HG02642 (cell line): ENCODE results near the gene FBXO11.
"Not testable (repeated sequence)": the region's sequence is repeated elsewhere in the genome, so short reads cannot be mapped to it uniquely, and the experiment has no call there.

Experiments used
- ATAC-seq: cut with Tn5 transposase; IDR thresholded peaks from one replicate; pipeline ENCODE4 v1.9.1; 2021; ENCODE audit warnings: mild to moderate bottlenecking; ENCODE audit not compliant: unreplicated experiment, poor library complexity

The FBXO11 gene

DNA sequence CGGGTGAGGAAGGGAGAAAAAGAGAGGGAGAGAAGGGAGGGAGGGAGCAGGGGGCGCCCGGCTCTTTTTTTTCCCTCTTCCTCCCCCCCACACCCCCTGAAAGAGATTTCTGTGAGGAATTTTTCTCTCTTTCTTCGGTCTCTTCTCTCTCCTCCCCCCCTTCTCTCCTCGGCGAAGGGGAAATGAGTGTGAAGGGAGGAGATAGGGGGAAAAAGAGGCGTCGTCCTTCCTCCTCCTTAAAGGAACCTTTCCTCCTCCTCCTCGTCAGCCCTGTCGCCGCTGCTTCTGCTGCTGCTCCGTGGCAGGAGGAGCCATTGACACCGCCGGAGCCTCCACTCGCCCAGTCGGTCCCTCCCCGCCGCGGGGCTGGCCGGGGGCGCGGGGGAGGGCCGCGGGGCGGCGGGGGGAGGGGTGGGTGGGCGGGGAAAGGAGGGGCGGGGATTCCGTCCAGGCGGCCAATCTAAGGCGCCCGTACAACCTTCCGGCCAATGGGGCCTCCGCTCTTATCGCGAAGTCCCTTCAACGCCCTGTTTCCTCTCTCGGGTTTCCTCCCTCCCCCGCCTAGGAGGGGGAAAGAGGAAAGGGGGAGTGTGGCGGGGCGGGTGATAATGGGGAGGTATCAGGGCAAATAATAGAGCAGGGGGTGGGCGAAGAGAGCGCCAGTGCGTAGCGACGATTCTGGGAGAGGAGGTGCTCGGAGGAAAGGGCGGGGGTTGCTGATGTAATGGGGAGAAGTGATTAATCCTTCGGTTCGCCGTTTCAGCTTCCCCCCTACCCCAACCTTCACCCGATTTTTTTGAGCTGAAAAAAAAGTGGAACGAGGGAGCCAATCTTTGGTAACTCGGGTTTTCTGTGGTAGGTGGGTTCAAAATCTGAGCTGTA lies at the start of gene FBXO11:
TSS of gene FBXO11 (minus strand) at position 342 of the 882 bp plus-strand sequence. CDS start 778 bp downstream, outside the sequence.
- peak; percentile 90 for ATAC-seq

DNA sequence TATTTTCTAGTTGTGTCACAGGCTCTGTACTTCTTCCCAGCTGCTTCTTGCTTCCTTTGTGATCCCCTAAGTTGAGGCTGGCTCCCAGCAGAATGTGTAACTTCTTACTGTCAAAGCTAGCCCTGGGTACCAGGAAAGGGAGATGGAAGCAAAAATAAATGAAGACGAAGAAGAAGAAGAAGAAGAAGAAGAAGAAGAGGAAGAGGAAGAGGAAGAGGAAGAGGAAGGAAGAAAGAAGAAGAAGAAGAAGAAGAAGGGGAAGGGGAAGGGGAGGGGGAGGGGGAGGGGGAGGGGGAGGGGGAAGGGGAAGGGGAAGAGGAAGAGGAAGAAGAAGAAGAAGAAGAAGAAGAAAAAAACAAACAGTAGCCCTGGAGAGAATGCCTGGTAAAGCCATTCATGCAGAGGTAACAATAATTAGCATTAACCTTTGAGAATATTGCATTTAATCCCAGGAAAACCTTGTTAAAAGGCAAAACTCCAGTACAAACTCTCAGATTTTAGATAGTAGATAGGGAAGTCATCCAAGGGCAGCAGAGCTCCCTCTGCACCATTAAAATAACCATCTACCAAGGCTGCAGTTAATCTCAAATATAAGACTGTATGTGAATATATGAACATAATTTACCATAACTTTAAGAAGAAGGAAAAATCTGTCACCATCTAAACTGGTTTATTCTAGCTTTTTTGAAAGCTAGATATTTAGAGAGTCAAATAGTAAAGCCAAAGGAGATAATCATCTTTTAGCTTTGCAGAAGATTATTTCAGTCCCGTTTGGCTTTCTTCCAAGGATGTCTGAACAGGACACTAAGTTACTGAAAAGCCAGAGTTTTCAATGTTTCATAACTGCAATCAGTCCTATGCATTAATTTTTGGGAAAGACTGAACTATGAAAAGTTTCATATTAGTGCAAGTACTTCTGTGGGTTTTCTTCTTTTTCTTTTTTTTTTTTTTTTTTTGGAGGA lies 44.3 kb upstream of the FBXO11 start:
- ATAC-seq: no peak

DNA sequence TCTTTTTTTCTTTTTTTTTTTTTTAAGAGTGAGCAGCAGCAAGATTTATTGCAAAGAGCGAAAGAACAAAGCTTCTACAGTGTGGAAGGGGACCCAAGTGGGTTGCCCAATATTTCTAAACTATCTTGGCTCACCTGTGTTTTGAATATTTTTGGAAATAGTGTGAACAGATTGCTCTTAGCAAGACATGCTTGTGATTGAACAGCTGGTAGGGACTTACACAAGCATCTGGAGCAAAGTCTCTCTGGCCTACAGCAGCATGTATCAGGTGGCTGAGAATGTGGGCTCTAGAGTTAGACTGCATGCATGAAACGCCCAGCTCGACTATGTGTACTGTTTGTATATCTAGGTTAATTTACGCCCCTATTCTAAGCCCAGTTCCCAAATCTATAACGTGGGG lies 40.3 kb upstream of the FBXO11 start:
- no peak for ATAC-seq

DNA sequence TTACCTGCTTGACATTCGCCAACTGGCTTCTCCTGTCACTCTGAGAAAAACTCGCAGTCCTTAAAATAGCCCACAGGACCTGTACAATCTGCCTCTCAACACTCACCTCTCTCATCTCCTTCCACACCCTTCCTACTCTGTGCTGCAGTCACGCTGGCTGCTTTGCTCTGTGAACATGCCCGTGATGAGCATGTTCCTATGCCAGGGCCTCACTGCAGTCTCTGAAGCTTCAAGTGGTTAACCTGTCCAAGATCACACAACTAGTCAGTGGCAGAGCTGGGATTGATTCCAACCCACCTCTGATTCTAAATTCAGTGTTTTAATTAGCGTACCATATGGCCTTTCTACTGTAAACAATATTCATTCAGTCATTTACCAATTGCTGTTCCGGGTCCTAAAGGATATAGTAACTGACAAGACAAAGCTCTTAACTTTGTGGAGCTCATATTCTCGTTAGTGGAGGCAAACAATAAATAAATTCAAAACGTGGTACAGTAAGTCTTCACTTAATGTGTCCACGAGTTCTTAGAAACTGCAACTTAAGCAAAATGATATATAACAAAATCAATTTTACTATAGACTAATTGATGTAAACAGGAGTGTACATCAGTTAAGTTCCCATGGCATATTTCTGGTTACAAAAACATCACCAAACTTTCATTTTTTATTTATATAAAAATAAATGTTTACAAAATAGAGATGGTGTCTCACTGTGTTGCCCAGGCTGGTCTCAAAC lies 38.9 kb upstream of the FBXO11 start:
- no peak for ATAC-seq

DNA sequence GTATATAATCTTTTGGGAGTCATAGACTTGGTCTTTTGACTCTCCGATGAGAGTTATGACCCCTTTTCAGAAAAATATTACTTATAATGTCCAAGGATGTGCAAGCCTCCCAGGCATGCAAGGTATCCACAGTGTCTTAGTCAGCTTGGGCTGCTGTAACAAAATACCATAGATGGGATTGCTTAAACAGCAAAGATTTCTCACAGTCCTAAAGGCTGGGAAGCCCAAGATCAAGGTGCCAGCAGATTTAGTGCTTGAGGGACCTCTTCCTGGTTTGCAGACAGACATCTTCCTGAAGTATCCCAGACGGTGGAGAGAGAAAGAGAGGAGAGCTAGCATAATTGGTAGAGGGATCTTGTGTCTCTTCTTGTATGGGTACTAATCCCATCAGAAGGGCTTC lies 35.6 kb upstream of the FBXO11 start:
- ATAC-seq: no peak

DNA sequence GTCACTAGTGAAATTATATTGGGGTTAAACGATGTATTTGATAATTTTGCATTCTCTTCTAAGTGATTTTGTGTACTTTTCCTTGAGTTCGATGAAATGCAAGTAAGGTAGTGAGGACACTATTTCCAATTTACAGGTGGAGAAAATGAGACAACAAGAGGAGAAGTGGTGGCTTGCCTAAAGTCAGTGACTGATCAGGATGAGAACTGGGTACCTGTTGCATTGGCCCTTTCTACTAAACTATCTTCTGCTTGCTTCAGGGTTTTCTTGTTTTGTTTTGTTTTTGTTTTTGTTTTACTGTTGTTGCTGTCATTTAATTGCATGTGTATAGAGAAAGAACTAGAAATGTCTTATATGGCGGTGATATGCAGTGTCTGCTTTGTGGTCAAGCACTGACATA lies 31.4 kb upstream of the FBXO11 start:
- ATAC-seq: no peak

DNA sequence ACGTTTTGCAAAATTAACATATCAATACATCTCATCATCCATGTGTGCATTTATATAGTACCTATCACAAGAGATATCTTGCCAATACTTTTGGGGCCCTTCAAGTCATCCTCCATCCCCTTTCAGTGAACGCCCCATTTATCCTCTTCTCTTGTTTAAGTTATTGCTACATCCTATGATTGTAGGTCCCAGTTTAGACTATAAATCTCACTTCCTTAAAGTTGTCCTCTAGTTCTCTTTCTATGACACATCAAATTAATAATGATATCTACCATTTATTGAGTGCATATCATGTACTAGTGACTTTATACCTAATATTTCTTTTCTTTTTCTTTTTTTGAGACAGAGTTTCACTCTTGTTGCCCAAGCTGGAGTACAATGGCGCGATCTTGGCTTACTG lies 28.8 kb upstream of the FBXO11 start:
- no peak for ATAC-seq

DNA sequence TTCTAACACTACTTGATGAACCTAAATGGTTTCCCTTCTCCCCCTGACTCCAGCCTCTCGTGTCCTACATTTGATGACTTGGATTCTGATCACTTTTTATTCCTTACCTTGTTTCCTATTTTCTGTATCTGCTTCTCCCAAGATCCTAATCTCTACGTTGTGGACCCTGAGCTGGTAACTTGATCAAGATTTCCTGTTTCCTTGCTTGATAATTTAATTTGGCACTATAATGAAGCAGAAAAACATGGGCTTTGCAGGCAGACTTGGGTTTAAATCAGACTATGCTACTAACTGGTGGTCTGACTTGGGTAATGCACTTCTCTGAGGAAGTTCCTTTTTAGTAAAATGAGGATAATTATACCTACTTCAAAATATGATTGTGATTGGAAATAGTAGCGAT lies 11.7 kb upstream of the FBXO11 start:
- no peak for ATAC-seq

DNA sequence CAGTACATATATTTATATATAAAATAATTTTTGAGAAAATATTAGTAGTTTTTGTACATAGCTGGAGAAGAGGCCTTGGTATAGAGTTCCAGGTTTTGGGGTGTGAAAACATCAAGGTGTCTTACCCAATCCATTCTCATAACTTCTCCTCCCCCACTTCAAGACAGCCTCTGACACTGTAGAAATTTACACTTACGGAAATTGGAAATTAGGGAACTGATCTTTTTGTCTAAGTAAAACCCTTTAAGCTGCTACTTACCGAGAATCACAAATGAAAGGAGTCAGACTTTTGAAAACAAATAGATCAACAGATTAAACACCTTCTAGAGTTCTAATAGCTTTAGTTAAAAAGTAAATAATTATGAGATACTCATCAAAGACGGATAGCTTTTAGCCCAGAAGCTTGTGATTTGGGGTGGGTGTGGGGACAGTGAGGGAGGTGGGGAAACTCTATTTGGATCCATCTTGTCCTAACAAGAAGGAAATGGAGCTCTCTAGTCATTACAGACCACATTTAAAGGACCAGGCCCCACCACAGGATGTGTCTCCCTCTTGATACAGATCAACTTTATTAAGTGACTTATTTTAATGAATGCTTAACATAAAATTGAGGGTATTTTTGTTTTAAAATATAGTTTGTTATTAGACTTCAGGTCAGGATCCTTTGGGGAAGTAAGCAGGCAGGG lies 11.1 kb upstream of the FBXO11 start:
- ATAC-seq: no peak

DNA sequence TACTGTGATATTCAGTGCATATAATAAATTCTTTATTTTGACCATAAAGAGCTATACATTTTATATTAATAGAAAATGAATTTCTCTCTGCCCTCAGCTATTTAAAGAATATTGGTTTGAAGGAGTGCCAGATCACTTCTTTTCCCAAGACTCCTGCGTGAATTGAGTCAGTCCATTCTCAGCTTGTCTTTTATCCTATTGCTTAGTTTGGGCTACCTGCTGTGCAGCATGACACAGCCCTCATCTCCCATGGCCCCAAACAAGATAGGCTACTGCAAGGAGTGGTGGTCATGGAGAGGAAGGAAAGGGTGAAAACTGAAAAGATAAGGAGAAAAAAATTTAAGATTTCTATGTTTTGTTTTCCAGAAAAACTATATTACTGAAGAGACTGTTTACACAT lies 10.1 kb upstream of the FBXO11 start:
- ATAC-seq: no peak

DNA sequence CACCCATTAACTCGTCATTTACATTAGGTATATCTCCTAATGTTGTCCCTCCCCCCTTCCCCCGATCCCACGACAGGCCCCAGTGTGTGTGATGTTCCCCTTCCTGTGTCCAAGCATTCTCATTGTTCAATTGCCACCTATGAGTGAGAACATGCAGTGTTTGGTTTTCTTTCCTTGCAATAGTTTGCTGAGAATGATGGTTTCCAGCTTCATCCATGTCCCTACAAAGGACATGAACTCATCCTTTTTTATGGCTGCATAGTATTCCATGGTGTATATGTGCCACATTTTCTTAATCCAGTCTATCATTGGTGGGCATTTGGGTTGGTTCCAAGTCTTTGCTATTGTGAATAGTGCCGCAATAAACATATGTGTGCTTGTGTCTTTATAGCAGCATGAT lies 4.4 kb upstream of the FBXO11 start:
- not testable (repeated sequence) for ATAC-seq

DNA sequence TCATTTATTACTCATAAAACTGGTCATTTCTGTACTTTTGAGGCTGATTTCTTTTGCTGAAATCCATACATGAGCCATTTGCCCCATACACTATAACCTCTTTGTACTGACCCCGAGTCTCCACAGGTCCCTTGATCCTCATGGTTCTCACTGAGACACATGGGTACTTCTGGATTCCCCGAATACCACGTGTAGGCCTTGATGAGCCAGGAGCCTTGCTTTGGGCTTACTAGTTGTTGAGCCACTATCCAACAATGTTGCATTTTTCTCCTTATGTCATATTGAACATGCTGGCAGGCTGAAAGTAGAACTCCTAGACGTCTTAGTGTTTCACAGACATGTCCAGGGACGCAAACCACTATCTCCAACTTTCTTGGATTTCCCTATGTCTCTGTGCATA lies 2.4 kb upstream of the FBXO11 start:
- ATAC-seq: no peak

DNA sequence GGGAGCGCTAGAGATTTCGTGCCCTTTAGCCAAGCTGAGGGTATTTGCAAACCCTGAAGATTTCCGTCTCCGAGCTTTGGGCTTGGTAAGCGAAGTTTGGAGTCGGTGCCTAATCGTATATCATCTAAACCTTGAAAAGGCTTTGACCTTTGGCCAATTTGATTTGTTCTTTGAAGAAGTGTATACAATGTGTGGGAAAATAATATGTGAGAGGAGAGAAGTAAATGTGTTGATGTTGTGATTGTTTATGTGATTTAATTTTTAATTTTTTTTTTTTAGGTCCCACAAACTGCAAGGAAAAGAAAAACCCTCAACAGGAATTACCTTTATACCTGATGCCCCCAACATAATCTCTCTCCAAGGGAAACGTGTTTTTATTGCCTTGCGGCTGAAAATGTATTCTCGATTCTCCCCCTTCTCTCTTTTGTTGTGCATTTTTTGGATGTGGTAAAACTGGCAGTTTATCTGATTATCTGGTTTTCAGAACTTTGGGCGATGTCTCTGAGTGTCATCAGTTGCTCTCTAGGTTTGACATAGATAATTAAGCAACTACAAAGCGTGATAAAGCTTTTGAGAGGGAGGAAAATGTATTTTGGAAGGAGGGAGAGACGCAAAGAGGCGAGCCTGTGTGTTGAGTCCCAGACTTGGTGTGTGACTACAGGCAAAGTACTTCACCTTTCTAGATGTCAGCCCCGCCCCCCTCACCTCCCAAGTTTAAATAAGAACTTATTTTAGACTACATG lies 912 bp upstream of the FBXO11 start:
- ATAC-seq: no peak

DNA sequence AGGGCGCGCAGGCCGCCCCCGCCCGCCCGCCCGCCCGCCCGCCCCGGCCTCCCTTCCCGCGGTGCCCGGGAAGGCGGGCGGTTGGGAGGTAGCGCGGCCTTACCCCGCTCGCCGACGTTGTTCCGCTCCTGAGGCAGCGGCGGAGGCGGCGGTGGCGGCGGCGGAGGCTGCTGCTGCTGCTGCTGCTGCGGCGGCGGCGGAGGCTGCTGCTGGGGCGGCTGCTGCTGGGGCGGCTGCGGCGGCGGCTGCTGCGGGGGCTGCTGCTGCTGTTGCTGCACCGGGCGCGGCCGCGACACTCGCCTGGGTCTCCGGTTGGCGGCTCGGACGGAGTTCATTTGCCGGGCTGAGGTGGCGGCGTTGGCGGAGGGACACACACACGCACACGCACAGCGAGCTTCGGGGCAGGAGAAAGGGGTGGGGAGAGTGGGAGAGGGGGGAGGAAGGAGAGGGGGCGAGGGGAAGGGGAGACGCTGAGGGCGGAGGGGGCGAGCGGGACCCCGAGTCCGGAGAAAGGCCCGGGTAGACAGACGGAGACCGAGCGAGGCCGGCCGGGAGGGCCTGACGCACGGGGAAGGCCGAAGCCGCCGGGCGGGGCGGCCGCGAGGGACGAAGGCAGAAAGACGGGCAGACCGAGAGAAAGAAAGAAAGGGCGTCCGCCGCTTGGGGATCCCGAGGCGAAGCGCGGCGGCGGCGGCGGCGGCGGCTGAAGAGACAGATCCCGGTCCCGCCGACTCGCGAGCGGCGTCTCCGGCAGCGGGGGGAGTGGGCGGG lies 727 bp downstream of the FBXO11 start:
- peak; percentile 18 for ATAC-seq

DNA sequence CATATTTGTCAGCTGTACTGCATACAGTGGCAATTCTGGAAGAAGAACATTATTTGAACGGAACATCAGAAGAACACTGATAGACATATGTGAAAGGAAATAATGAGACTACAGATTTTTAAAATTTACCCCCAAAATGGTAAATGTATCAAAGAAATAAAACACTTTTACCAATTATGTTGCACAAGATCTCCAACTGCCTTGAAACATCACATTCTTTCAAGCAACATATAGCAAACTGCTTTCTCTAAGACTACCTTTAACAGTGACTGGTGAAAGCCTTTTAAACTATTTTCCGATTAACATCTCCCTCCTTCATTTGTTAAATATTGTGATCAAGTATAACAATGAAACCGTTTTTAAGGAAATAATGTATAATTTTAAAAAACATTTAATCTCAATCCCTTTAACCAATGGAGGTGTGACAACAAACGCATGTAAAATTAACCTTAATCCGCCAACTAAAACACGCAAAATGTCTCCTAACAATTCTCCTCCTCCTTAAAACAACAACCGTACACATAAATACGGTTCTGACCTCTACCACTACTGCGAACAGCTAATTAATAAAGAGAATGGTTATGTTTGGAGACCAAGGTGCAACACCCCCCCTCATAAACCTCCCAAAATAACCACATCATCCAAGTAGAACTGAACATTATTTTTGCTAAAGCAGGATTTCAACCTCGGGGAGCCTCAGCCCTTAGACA lies 2.4 kb downstream of the FBXO11 start:
- ATAC-seq: no peak

DNA sequence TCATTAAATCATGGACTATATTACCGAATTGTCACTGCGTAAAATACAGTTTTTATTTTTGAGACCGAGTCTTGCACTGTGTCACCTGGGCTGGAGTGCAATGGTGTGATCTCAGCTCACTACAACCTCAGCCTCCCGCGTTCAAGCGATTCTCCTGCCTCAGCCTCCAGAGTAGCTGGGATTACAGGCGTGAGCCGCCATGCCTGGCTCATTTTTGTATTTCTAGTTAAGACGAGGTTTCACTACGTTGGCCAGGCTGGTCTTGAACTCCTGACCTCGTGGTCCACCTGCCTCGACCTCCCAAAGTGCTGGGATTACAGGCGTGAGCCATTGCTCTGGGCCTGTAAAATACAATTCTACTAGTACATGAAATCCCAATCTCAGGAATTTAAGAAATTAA lies 4.4 kb downstream of the FBXO11 start:
- ATAC-seq: not testable (repeated sequence)

DNA sequence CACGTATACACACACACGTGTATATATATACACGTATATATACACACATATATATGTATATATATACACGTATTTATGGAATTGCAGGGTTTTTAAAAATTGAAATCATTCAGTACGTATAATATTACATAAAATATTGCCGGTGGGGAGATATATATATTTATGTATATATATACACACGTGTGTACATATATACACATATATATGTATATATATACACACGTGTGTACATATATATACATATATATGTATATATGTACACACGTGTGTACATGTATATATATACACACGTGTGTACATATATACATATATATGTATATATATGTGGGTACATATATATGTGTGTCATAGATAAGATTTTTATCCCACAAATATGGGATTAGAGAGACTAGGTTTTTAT lies 5.4 kb downstream of the FBXO11 start:
- ATAC-seq: no peak
